GM23248 (cell line): ENCODE data around the gene FBXO9.

ENCODE experiments used
- EZH2 ChIP-seq: fragments of 200-600 bp; sonication (generic); IDR thresholded peaks from 2 replicates; pipeline ENCODE4 v1.6.1; 2018; ENCODE audit warnings: antibody characterized with exemption, mild to moderate bottlenecking; ENCODE audit not compliant: insufficient read depth, poor library complexity, severe bottlenecking
- EZH2phosphoT487 ChIP-seq: fragments of 200-600 bp; sonication (generic); IDR thresholded peaks from 2 replicates; pipeline ENCODE4 v1.6.1; 2018; ENCODE audit warnings: antibody characterized with exemption, moderate library complexity, mild to moderate bottlenecking, low read depth; ENCODE audit not compliant: insufficient read depth

GRCh38 chr6:53109612-53110011 lies 44.4 kb downstream of the FBXO9 start:
- TF ChIP-seq EZH2 (no peak), EZH2phosphoT487 (no peak)
